HepG2 (cell line): Measurements from ENCODE around the gene NPAS2. TPM values are rescaled to one million over a fixed set of nuclear protein-coding genes. Genes with fewer than 3 reads are reported as not detected.

Source experiments
- ATAC-seq: fragments of 200-7000 bp; cut with Tn5 transposase; 3 replicates; pipeline ENCODE4 v1.9.1; 2020; ENCODE audit warnings: mild to moderate bottlenecking, moderate library complexity
- BruUV-seq: library from RNA; stranded (reverse); fragments of 400-500 nt; replicated peaks from 2 replicates; lab custom pipeline; 2021; lab: Mats Ljungman, UMichigan
- CTCF ChIA-PET: fragments of 300-600 bp; formaldehyde crosslinking; extraction: SDS; loops from one replicate; lab custom pipeline; 2021; ENCODE audit warnings: low total read pairs, inconsistent platforms, low intra/inter-chr PET ratio; lab: Yijun Ruan, JAX
- POLR2A ChIA-PET: fragments of 350-600 bp; sonication (Branson Sonifier 250); formaldehyde crosslinking; loops from one replicate; lab custom pipeline; 2020; ENCODE audit warnings: antibody characterized with exemption, inconsistent platforms; lab: Yijun Ruan, JAX
- DNase-seq: peaks from one replicate; pipeline ENCODE4 v3.0.0-alpha.2; 2015; ENCODE audit warnings: low spot score
- FAIRE-seq: peaks from 3 replicates; lab custom pipeline; 2011; peaks lifted over from hg19 to GRCh38; lab: Jason Lieb, UNC
- H2AFZ ChIP-seq: one replicate; pipeline ENCODE4 v1.6.1; 2011; ENCODE audit warnings: low read length, inconsistent platforms
- H3K27ac ChIP-seq: fragments of 300-600 bp; 3 replicates; pipeline ENCODE4 v1.8.0; 2011; ENCODE audit warnings: mixed run types, mild to moderate bottlenecking, mixed read lengths, low read length, inconsistent platforms; ENCODE audit not compliant: insufficient read depth; ENCODE audit errors: extremely low read length
- H3K27me3 ChIP-seq, 2 experiments: fragments of 200-600 bp in 1 of 2; 2 replicates in 1 of 2; 3 replicates in 1 of 2; pipeline versions ENCODE4 v1.6.0 to v1.8.0; 2011; ENCODE audit warnings: low read length in 2 of 2, mild to moderate bottlenecking in 2 of 2, moderate library complexity in 2 of 2, inconsistent platforms in 1 of 2; ENCODE audit not compliant: insufficient read depth in 2 of 2, control insufficient read depth in 1 of 2
- H3K36me3 ChIP-seq, 2 experiments: fragments of 200-600 bp in 1 of 2; replicated peaks in 1 of 2; 2 replicates in 1 of 2; 3 replicates in 1 of 2; pipeline versions ENCODE4 v1.5.1 to v1.8.0; 2011; ENCODE audit warnings: low read length in 2 of 2, inconsistent platforms in 1 of 2; ENCODE audit not compliant: insufficient read depth in 2 of 2, control insufficient read depth in 1 of 2
- H3K4me1 ChIP-seq: 2 replicates; pipeline ENCODE4 v1.5.1; 2012; ENCODE audit warnings: low read length, inconsistent platforms; ENCODE audit not compliant: insufficient read depth
- H3K4me2 ChIP-seq: 2 replicates; pipeline ENCODE4 v1.6.0; 2011; ENCODE audit warnings: low read depth, low read length, inconsistent platforms
- H3K4me3 ChIP-seq, 3 experiments: fragments of 200-600 bp in 1 of 3; sonication (generic), shearing (Covaris generic) in 1 of 3; replicated peaks in 1 of 3; 2 replicates each; pipeline ENCODE4 v1.5.1; 2011 to 2016; ENCODE audit warnings: low read length in 3 of 3, inconsistent platforms in 2 of 3, low read depth in 2 of 3, mild to moderate bottlenecking in 2 of 3, control low read depth in 1 of 3, mixed read lengths in 1 of 3; ENCODE audit not compliant: insufficient read depth in 1 of 3
- H3K79me2 ChIP-seq: one replicate; pipeline ENCODE4 v1.6.1; 2011; ENCODE audit warnings: low read length, inconsistent platforms; ENCODE audit not compliant: insufficient read depth
- H3K9ac ChIP-seq: 2 replicates; pipeline ENCODE4 v1.6.0; 2011; ENCODE audit warnings: mild to moderate bottlenecking, low read depth, low read length, inconsistent platforms; ENCODE audit not compliant: insufficient read depth
- H3K9me3 ChIP-seq: 2 replicates; pipeline ENCODE4 v1.5.1; 2012; ENCODE audit warnings: mild to moderate bottlenecking, low read length
- H4K20me1 ChIP-seq: 2 replicates; pipeline ENCODE4 v1.6.0; 2011; ENCODE audit warnings: inconsistent platforms, mild to moderate bottlenecking, low read length, moderate library complexity; ENCODE audit not compliant: insufficient read depth
- AGO1 ChIP-seq: fragments of 200-400 bp; formaldehyde crosslinking; IDR thresholded peaks from 2 replicates; pipeline ENCODE4 v1.6.1; 2017; ENCODE audit warnings: mild to moderate bottlenecking, low read depth, low read length, moderate library complexity; ENCODE audit not compliant: poor library complexity, severe bottlenecking
- AGO2 ChIP-seq: fragments of 200-400 bp; formaldehyde crosslinking; optimal IDR thresholded peaks from 2 replicates; pipeline ENCODE3; 2017; ENCODE audit warnings: mild to moderate bottlenecking, low read depth, low read length, moderate library complexity
- JUND ChIP-seq: sonication (generic); formaldehyde crosslinking; IDR thresholded peaks from 2 replicates; pipeline ENCODE4 v1.8.0; 2022; ENCODE audit warnings: mild to moderate bottlenecking, missing genetic modification reagents
- RBM22 ChIP-seq: fragments of 200-400 bp; formaldehyde crosslinking; optimal IDR thresholded peaks from 2 replicates; pipeline ENCODE3; 2017; ENCODE audit warnings: mild to moderate bottlenecking, low read length, moderate library complexity
- ZNF296 ChIP-seq: sonication (generic); formaldehyde crosslinking; conservative IDR thresholded peaks from 2 replicates; pipeline ENCODE4 v1.5.0; 2020; ENCODE audit warnings: mild to moderate bottlenecking, missing genetic modification reagents
- ZNF629 ChIP-seq: sonication (generic); formaldehyde crosslinking; conservative IDR thresholded peaks from 2 replicates; pipeline ENCODE4 v1.5.0; 2020; ENCODE audit warnings: missing genetic modification reagents
- WGBS: methylation state at CpG from one replicate; pipeline ENCODE4 v1.1.6; 2017; ENCODE audit warnings: low lambda C conversion rate; 5-methylcytosine and 5-hydroxymethylcytosine counted together
- in situ Hi-C: cut with HindIII; loops from 2 replicates; pipeline ENCODE4 v1.10.0; 2017; ENCODE audit warnings: low pct_unique_long_range_greater_than_20kb; ENCODE audit not compliant: extremely low pct_ligation_motif_present
- intact Hi-C: fragments of 100-400 bp; cut with micrococcal nuclease; formaldehyde crosslinking; loops from one replicate; pipeline ENCODE4 v1.10.0; 2022; ENCODE audit not compliant: unreplicated experiment
- polyA plus RNA-seq, 8 experiments: library from polyadenylated mRNA; depleted of rRNA in 3 of 8; stranded (reverse) in 7 of 8; unstranded in 1 of 8; fragments of >200 nt; fragmentation: Illumina TruSeq in 4 of 8; extraction: Trizol in 4 of 8; gene quantifications; 2 replicates each; pipeline versions ENCODE4 v1.2.1 to v1.2.3, GENCODE V29; 2011 to 2016; ENCODE audit warnings: low read depth in 4 of 8, missing spikeins in 1 of 8, mixed read lengths in 1 of 8; ENCODE audit not compliant: insufficient read depth in 1 of 8
- total RNA-seq, 5 experiments: library from RNA; depleted of rRNA; stranded (reverse); fragments of >200 nt; fragmentation: Illumina TruSeq; extraction: Trizol; gene quantifications; 2 replicates each; pipeline ENCODE4 v1.2.3, GENCODE V29; 2016; ENCODE audit warnings: low read depth in 1 of 5
- TF ChIP-seq, protein P1 (sequence below), 2 experiments: sonication (generic) in 1 of 2; formaldehyde crosslinking in 1 of 2; IDR thresholded peaks; 2 replicates each; pipeline versions ENCODE4 v1.5.1 to v1.6.1; 2011 to 2020; ENCODE audit warnings: borderline replicate concordance in 1 of 2, low read depth in 1 of 2, low read length in 1 of 2, mild to moderate bottlenecking in 1 of 2, missing genetic modification reagents in 1 of 2, moderate library complexity in 1 of 2

NPAS2 gene
- total and polyA plus RNA-seq, 2 of the 13 experiments (the other 11 are each of a cell fraction or from before 2014, with no cell fraction given) = 14.8 to 37.5 TPM

DNA sequence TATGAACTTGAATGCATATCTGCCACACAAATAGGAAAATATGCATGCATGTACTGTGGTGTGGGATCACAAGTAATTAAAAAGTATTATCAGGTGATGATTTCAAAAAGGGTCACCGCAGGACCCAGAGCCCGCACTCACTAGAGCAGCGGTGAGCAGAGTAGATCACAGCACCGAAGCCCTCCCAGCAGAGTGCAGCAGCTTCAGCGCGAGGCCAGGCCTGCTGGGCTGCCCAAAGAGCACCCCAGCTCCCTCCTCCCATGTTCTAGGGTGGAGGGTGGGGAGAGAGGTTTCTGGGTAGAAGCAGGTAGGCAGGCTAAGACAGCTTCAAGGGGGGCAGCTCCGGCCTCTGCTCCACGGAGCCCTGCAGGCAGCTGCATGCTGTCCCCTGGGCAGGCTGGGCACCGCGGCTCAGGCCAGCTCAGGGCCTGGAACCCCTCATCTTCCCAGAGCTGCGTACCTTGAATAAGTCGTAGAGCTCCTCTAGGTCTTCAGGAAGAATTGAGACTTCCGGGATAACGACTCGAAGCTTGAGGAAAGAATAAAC is 207.1 kb downstream of the NPAS2 start:
- FAIRE-seq = no peak
- H3K4me2 ChIP-seq = no peak overlapping the region
- no peak overlapping the region for H2AFZ ChIP-seq
- no TSS peak for BruUV-seq
- no peak overlapping the region for H3K4me3 ChIP-seq
- H3K79me2 ChIP-seq = no peaks in the 10 kb centered on the region
- H3K4me1 ChIP-seq = peaks cover 6% of the 10 kb centered on the region; the same call in 1 of the 2 replicates
- peak; percentile 35 for ATAC-seq
- no peak overlapping the region for H3K9ac ChIP-seq
- in situ Hi-C loops (no loop called here), intact Hi-C loops (loop anchor here (1.0 to 10.0 kb wide), 2 partner anchors 47 to 458 kb away; no protein-coding TSS in a partner anchor)
- H3K9me3 ChIP-seq = no peaks in the 10 kb centered on the region
- 97% methylated on average over 15 of the region's 15 CpGs for WGBS
- no peaks in the 10 kb centered on the region for H3K27me3 ChIP-seq
- TF ChIP-seq, protein P1, sequence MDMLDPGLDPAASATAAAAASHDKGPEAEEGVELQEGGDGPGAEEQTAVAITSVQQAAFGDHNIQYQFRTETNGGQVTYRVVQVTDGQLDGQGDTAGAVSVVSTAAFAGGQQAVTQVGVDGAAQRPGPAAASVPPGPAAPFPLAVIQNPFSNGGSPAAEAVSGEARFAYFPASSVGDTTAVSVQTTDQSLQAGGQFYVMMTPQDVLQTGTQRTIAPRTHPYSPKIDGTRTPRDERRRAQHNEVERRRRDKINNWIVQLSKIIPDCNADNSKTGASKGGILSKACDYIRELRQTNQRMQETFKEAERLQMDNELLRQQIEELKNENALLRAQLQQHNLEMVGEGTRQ (IDR thresholded peaks at IDR 0.05; ENCODE audit: low read depth, low read length) = no peak
- TF ChIP-seq, protein P1 (CRISPR knock-in tag; IDR thresholded peaks at IDR 0.05; ENCODE audit: borderline replicate concordance) = no peak
- TF ChIP-seq AGO1 (peak; percentile 44), AGO2 (peak; percentile 59)
- no peak overlapping the region for H3K27ac ChIP-seq
- peaks cover 36 to 76% of the 10 kb centered on the region in 2 experiments for H3K36me3 ChIP-seq
- CTCF ChIA-PET = no interaction called here
- no peak for DNase-seq
- POLR2A ChIA-PET = interaction anchor here (0.8 to 1.2 kb wide), 3 partner anchors 22 to 123 kb away, joined by 3 to 4 read pairs (median 3); partner anchors contain the start of gene RPL31
- no peaks in the 10 kb centered on the region for H4K20me1 ChIP-seq

DNA sequence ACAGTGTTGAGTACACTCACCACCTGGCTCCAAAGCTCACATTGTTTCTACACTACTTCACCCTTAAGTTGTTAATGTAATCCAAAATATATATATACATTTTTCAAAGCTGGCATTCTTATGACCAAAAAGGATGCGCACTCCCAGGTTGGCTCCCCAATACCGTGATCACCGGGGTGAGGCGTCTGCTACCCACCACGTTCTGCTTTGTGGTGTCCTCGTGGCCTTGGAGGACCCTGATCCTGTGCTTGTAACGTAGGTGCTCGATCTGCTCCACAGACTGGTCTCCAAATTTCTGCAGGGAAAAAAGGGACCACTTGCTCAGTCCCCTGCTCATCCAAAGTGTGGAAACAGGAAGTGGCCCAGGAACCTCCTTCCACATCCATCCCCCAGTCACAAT is 207.9 kb downstream of the NPAS2 start:
- Histone ChIP-seq H4K20me1 (no peaks in the 10 kb centered on the region), H3K79me2 (no peaks in the 10 kb centered on the region), H3K9me3 (no peaks in the 10 kb centered on the region), H3K4me1 (peaks cover 6% of the 10 kb centered on the region; the same call in 1 of the 2 replicates), H3K27ac (no peak overlapping the region), H3K36me3 (peaks cover 37 to 76% of the 10 kb centered on the region in 2 experiments), H2AFZ (no peak overlapping the region), H3K9ac (no peak overlapping the region), H3K4me2 (no peak overlapping the region), H3K27me3 (no peaks in the 10 kb centered on the region), H3K4me3 (no peak overlapping the region)
- BruUV-seq = no TSS peak
- TF ChIP-seq ZNF629 (CRISPR knock-in tag) (no peak), RBM22 (peak; percentile 68), JUND (CRISPR knock-in tag) (no peak), ZNF296 (no peak)
- in situ Hi-C loops = no loop called here
- intact Hi-C loops = loop anchor here (10.0 kb wide), 1 partner anchor 457 kb away; no protein-coding TSS in a partner anchor
- 97% methylated on average over 8 of the region's 8 CpGs for WGBS
- no peak for ATAC-seq
- no peak for DNase-seq
- CTCF ChIA-PET = no interaction called here
- POLR2A ChIA-PET = interaction anchor here (0.8 to 1.2 kb wide), 3 partner anchors 23 to 122 kb away, joined by 3 to 4 read pairs (median 3); partner anchors contain the start of gene RPL31
- no peak for FAIRE-seq
